Nephron progenitor cell (in vitro differentiated cells): ENCODE measurements around the gene MCRIP1.
A peak's percentile ranks its signal among the peaks of the same experiment; 100 is the strongest.

Source experiments
- DNase-seq: peaks from one replicate; pipeline ENCODE4 v3.0.0; 2021
- H3K27ac Mint-ChIP-seq: 2 replicates; pipeline ENCODE4 v1.8.0; 2021; ENCODE audit warnings: mild to moderate bottlenecking, moderate library complexity, mixed read lengths
- H3K27me3 Mint-ChIP-seq: 2 replicates; pipeline ENCODE4 v1.8.0; 2021; ENCODE audit warnings: mild to moderate bottlenecking, low read depth, mixed read lengths; ENCODE audit not compliant: poor library complexity
- H3K36me3 Mint-ChIP-seq: 2 replicates; pipeline ENCODE4 v1.8.0; 2021; ENCODE audit warnings: low read depth, mixed read lengths
- H3K4me1 Mint-ChIP-seq: 2 replicates; pipeline ENCODE4 v1.8.0; 2021; ENCODE audit warnings: mixed read lengths
- H3K4me3 Mint-ChIP-seq: 2 replicates; pipeline ENCODE4 v1.8.0; 2021; ENCODE audit warnings: mild to moderate bottlenecking, moderate library complexity, mixed read lengths
- H3K9me3 Mint-ChIP-seq: 2 replicates; pipeline ENCODE4 v1.8.0; 2021; ENCODE audit warnings: mild to moderate bottlenecking, moderate library complexity, mixed read lengths
- CTCF ChIP-seq: fragments of 200-600 bp; sonication (generic); IDR thresholded peaks from 2 replicates; pipeline ENCODE4 v1.5.0; 2021; ENCODE audit warnings: antibody characterized with exemption

Gene MCRIP1

GRCh38 chr17:81833160-81833920, at the start of gene MCRIP1:
TSS of gene MCRIP1 (minus strand) at chr17:81833291. CDS start at chr17:81824506, 8,785 bp downstream.
- peak; percentile 97 for DNase-seq
- Mint-ChIP-seq H3K9me3 (no peaks in the 10 kb centered on the region), H3K27me3 (peaks cover 7% of the 10 kb centered on the region), H3K4me1 (peaks cover 60% of the 10 kb centered on the region), H3K27ac (peak within 1 kb of the TSS; percentile 92), H3K4me3 (peak within 1 kb of the TSS; percentile 88), H3K36me3 (no peaks in the 10 kb centered on the region)
- no peak for TF ChIP-seq CTCF

- Mint-ChIP-seq H3K27me3 (no peaks in the 10 kb centered on the region), H3K36me3 (peaks cover 53% of the 10 kb centered on the region), H3K4me1 (no peaks in the 10 kb centered on the region), H3K9me3 (no peaks in the 10 kb centered on the region), H3K27ac (peak overlapping the region; percentile 74), H3K4me3 (no peak overlapping the region)
- TF ChIP-seq CTCF = no peak
- no peak for DNase-seq
These were observed 46.0 kb upstream of the MCRIP1 start for GRCh38 chr17:81879121-81879520.

- H3K36me3 Mint-ChIP-seq = peaks cover 49% of the 10 kb centered on the region
- DNase-seq = no peak
- H3K9me3 Mint-ChIP-seq = no peaks in the 10 kb centered on the region
- H3K27me3 Mint-ChIP-seq = no peaks in the 10 kb centered on the region
- H3K4me1 Mint-ChIP-seq = peaks cover under 1% of the 10 kb centered on the region
- TF ChIP-seq CTCF = no peak
- H3K4me3 Mint-ChIP-seq = no peak overlapping the region
- no peak overlapping the region for H3K27ac Mint-ChIP-seq
These were observed 45.2 kb upstream of the MCRIP1 start for GRCh38 chr17:81878294-81878693.

GRCh38 chr17:81877569-81877968, 44.5 kb upstream of the MCRIP1 start:
- Mint-ChIP-seq H3K4me3 (no peak overlapping the region), H3K27ac (peak overlapping the region; percentile 32), H3K9me3 (no peaks in the 10 kb centered on the region)

GRCh38 chr17:81871387-81872230, 38.5 kb upstream of the MCRIP1 start:
- Mint-ChIP-seq H3K9me3 (no peaks in the 10 kb centered on the region), H3K27ac (peak overlapping the region; percentile 22), H3K27me3 (no peaks in the 10 kb centered on the region), H3K4me3 (peak overlapping the region; percentile 81), H3K36me3 (no peaks in the 10 kb centered on the region), H3K4me1 (peaks cover 53% of the 10 kb centered on the region)
- TF ChIP-seq CTCF = no peak
- DNase-seq = peak; percentile 92

More at GRCh38 chr17:81877569-81877968, 44.5 kb upstream of the MCRIP1 start:
- Mint-ChIP-seq H3K36me3 (peaks cover 46% of the 10 kb centered on the region), H3K4me1 (peaks cover 8% of the 10 kb centered on the region), H3K27me3 (no peaks in the 10 kb centered on the region)
- no peak for TF ChIP-seq CTCF
- no peak for DNase-seq
